Subcutaneous abdominal adipose tissue (tissue), 5 donors: ENCODE results near the gene USP13.
A peak's percentile ranks its signal among the peaks of the same experiment; 100 is the strongest.

ENCODE experiments used
- H3K27ac ChIP-seq: one replicate; pipeline ENCODE4 v1.7.0; 2013; ENCODE audit warnings: low read depth, mild to moderate bottlenecking, inconsistent platforms, low read length, moderate library complexity
- H3K27me3 ChIP-seq, 5 donors: one replicate each; pipeline ENCODE4 v1.7.0; 2013; ENCODE audit warnings: low read length in 5 of 5, inconsistent platforms in 1 of 5; ENCODE audit not compliant: control insufficient read depth in 5 of 5, insufficient read depth in 4 of 5
- H3K36me3 ChIP-seq, 5 donors: one replicate each; pipeline ENCODE4 v1.7.0; 2013; ENCODE audit warnings: low read length in 5 of 5; ENCODE audit not compliant: control insufficient read depth in 5 of 5, insufficient read depth in 5 of 5
- H3K4me1 ChIP-seq, 5 donors: one replicate each; pipeline ENCODE4 v1.7.0; 2013; ENCODE audit warnings: low read length in 5 of 5, mild to moderate bottlenecking in 3 of 5, moderate library complexity in 1 of 5; ENCODE audit not compliant: control insufficient read depth in 5 of 5, insufficient read depth in 5 of 5
- H3K4me3 ChIP-seq, 5 donors: one replicate each; pipeline ENCODE4 v1.7.0; 2013; ENCODE audit warnings: low read length in 5 of 5, low read depth in 1 of 5
- H3K9ac ChIP-seq, 5 donors: one replicate each; pipeline ENCODE4 v1.7.0; 2013; ENCODE audit warnings: low read length in 5 of 5, mild to moderate bottlenecking in 4 of 5, moderate library complexity in 3 of 5
- H3K9me3 ChIP-seq, 5 donors: one replicate each; pipeline ENCODE4 v1.7.0; 2013; ENCODE audit warnings: low read length in 5 of 5; ENCODE audit not compliant: control insufficient read depth in 5 of 5
- donor health status: healthy.
- donor health status: healthy.
- donor health status: healthy.
- donor health status: healthy.
- donor health status: healthy.

The USP13 gene, protein sequence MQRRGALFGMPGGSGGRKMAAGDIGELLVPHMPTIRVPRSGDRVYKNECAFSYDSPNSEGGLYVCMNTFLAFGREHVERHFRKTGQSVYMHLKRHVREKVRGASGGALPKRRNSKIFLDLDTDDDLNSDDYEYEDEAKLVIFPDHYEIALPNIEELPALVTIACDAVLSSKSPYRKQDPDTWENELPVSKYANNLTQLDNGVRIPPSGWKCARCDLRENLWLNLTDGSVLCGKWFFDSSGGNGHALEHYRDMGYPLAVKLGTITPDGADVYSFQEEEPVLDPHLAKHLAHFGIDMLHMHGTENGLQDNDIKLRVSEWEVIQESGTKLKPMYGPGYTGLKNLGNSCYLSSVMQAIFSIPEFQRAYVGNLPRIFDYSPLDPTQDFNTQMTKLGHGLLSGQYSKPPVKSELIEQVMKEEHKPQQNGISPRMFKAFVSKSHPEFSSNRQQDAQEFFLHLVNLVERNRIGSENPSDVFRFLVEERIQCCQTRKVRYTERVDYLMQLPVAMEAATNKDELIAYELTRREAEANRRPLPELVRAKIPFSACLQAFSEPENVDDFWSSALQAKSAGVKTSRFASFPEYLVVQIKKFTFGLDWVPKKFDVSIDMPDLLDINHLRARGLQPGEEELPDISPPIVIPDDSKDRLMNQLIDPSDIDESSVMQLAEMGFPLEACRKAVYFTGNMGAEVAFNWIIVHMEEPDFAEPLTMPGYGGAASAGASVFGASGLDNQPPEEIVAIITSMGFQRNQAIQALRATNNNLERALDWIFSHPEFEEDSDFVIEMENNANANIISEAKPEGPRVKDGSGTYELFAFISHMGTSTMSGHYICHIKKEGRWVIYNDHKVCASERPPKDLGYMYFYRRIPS

GRCh38 chr3:179652447-179653095 lies at the start of gene USP13:
Gene USP13 (plus strand): TSS chr3:179653040. CDS start chr3:179653226, 186 bp downstream.
- H3K36me3 ChIP-seq: no peaks in the 10 kb centered on the region
- no peaks in the 10 kb centered on the region for H3K27me3 ChIP-seq
- peaks cover 0 to 20% (median 17%) of the 10 kb centered on the region in 5 donors for H3K4me1 ChIP-seq
- peak within 1 kb of the TSS; percentile 95 for H3K27ac ChIP-seq
- peak within 1 kb of the TSS; percentile 81 to 99 (median 95) for H3K4me3 ChIP-seq
- H3K9ac ChIP-seq: peak within 1 kb of the TSS; percentile 52 to 84 (median 79)
- no peaks in the 10 kb centered on the region for H3K9me3 ChIP-seq

- Histone ChIP-seq H3K4me3 (peak overlapping the region in 3 of 5 donors; percentile 15 to 99 (median 98)), H3K27me3 (no peaks in the 10 kb centered on the region), H3K9me3 (no peaks in the 10 kb centered on the region), H3K4me1 (peaks cover 1 to 31% (median 29%) of the 10 kb centered on the region in 5 donors), H3K27ac (no peak overlapping the region), H3K36me3 (peaks cover 15 to 37% (median 33%) of the 10 kb centered on the region in 5 donors), H3K9ac (peak overlapping the region in 3 of 5 donors; percentile 13 to 68 (median 39))
Measured at GRCh38 chr3:179603321-179603720, 49.5 kb upstream of the USP13 start.

GRCh38 chr3:179603831-179604230 lies 49.0 kb upstream of the USP13 start:
- Histone ChIP-seq H3K9me3 (no peaks in the 10 kb centered on the region), H3K36me3 (peaks cover 12 to 32% (median 28%) of the 10 kb centered on the region in 5 donors)

DNA sequence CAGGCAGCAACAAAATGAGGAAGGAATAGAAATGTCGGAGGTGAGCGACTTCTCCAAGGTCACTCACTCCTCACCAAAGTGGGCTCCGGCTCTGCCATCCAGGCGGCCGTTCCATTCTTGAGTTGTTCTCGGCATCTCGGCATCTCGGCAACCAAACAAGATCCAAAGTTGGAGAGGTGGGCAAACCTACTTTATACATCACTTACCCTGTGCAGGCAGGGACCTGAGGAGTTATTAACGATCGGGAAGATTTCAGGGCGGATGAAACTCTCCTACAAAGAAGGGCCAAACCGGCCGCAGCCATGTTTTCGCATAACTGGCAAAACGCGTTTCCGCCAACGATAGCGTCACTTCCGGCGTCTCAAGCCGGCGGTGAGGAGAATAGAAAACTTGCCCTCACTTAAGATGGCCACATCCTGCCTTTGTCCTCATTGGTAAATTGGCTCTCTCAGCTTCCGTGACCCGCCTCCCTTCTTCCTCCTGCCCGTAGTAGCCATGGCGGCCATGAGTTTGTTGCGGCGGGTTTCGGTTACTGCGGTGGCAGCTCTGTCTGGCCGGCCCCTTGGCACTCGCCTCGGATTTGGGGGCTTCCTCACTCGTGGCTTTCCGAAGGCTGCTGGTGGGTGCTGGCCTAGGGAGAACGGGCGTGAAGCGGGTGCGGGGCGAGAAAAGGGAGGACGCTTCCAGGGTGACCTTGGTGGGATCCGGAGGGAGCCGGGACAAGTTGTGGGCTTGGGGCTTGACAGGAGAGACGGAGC lies 48.3 kb upstream of the USP13 start, which contains the start of the genes MRPL47 and NDUFB5:
Gene MRPL47 (minus strand): TSS at position 318 of the 758 bp plus-strand sequence. CDS start 14 bp downstream, at position 304.
Gene NDUFB5 (plus strand): TSS at position 474 of the 758 bp plus-strand sequence. CDS start 22 bp downstream, at position 496.
- H3K4me1 ChIP-seq: peaks cover 1 to 36% (median 29%) of the 10 kb centered on the region in 5 donors
- peak within 1 kb of the TSS; percentile 98 to 100 (median 99) for H3K4me3 ChIP-seq
- peaks cover 7 to 26% (median 21%) of the 10 kb centered on the region in 5 donors for H3K36me3 ChIP-seq
- H3K9me3 ChIP-seq: no peaks in the 10 kb centered on the region
- no peaks in the 10 kb centered on the region for H3K27me3 ChIP-seq
- peak within 1 kb of the TSS; percentile 51 to 99 (median 97) for H3K9ac ChIP-seq
- H3K27ac ChIP-seq: peak within 1 kb of the TSS; percentile 95

More at GRCh38 chr3:179603831-179604230, 49.0 kb upstream of the USP13 start:
- H3K27ac ChIP-seq: peak overlapping the region; percentile 95
- peak overlapping the region; percentile 98 to 100 (median 99) for H3K4me3 ChIP-seq
- H3K9ac ChIP-seq: peak overlapping the region; percentile 51 to 99 (median 97)
- no peaks in the 10 kb centered on the region for H3K27me3 ChIP-seq
- peaks cover 1 to 31% (median 29%) of the 10 kb centered on the region in 5 donors for H3K4me1 ChIP-seq

DNA sequence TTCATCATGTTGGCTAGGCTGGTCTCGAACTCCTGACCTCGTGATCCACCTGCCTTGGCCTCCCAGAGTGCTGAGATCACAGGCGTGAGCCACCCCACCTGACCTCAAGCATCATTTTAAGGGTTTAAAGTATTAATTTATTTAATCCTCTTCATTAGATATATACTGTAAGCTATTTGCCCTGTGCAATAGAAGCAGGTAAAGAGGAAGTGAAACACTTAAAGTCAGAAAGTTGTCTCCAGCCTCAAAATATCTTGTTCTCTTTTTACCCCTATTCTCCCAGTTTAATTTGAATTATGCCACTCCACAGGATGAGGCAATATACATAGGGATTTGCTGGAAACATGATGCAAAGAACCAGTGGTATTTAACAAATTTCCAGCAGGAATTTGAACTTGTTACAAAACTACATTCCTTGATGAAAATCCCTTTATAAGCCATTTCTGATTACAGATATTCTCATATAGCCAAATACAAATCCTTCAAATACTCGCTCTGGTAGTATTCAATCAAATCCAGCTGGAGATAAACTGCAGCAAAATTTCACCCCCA lies 46.2 kb upstream of the USP13 start:
- H3K9ac ChIP-seq: peak overlapping the region in 1 of 5 donors; percentile 4
- no peaks in the 10 kb centered on the region for H3K9me3 ChIP-seq
- peaks cover under 1 to 9% (median 2%) of the 10 kb centered on the region in 5 donors for H3K36me3 ChIP-seq
- H3K4me1 ChIP-seq: peaks cover 1 to 36% (median 29%) of the 10 kb centered on the region in 5 donors
- H3K27me3 ChIP-seq: no peaks in the 10 kb centered on the region
- no peak overlapping the region for H3K27ac ChIP-seq
- no peak overlapping the region for H3K4me3 ChIP-seq

- Histone ChIP-seq H3K4me1 (peaks cover 1 to 24% (median 18%) of the 10 kb centered on the region in 5 donors), H3K27me3 (no peaks in the 10 kb centered on the region), H3K9me3 (no peaks in the 10 kb centered on the region), H3K9ac (peak overlapping the region in 1 of 5 donors; percentile 13), H3K4me3 (no peak overlapping the region), H3K27ac (no peak overlapping the region), H3K36me3 (peaks cover 0 to 7% (median 4%) of the 10 kb centered on the region in 5 donors)
Measured at GRCh38 chr3:179608931-179609720, 43.7 kb upstream of the USP13 start.

- no peak overlapping the region for H3K4me3 ChIP-seq
- no peaks in the 10 kb centered on the region for H3K9me3 ChIP-seq
- H3K36me3 ChIP-seq: peaks cover 0 to 7% (median 4%) of the 10 kb centered on the region in 5 donors
- no peaks in the 10 kb centered on the region for H3K27me3 ChIP-seq
- H3K27ac ChIP-seq: no peak overlapping the region
- H3K9ac ChIP-seq: no peak overlapping the region
- peaks cover 1 to 21% (median 17%) of the 10 kb centered on the region in 5 donors for H3K4me1 ChIP-seq
Measured at GRCh38 chr3:179610066-179610465, 42.8 kb upstream of the USP13 start.

GRCh38 chr3:179613807-179614206 lies 39.0 kb upstream of the USP13 start:
- H3K9me3 ChIP-seq: no peaks in the 10 kb centered on the region
- H3K4me3 ChIP-seq: no peak overlapping the region
- peaks cover 0 to 7% (median 0%) of the 10 kb centered on the region in 5 donors for H3K4me1 ChIP-seq
- peaks cover 10 to 20% (median 12%) of the 10 kb centered on the region in 5 donors for H3K36me3 ChIP-seq
- H3K9ac ChIP-seq: no peak overlapping the region
- no peaks in the 10 kb centered on the region for H3K27me3 ChIP-seq
- H3K27ac ChIP-seq: no peak overlapping the region
